Mesenchymal stem cell (in vitro differentiated cells and primary cell): ENCODE results near the gene LCT.

Experiments
- DNase-seq: peaks from one replicate; pipeline ENCODE4 v3.0.0-alpha.2; 2013
- H2AFZ ChIP-seq: one replicate; pipeline ENCODE4 v1.6.1; 2013; ENCODE audit warnings: low read depth, mild to moderate bottlenecking, control low read depth, inconsistent platforms, low read length, moderate library complexity
- H2AK5ac ChIP-seq: 2 replicates; pipeline ENCODE4 v1.6.1; 2013; ENCODE audit warnings: low read length, moderate library complexity, mild to moderate bottlenecking, inconsistent platforms; ENCODE audit not compliant: severe bottlenecking
- H2BK120ac ChIP-seq: one replicate; pipeline ENCODE4 v1.6.1; 2013; ENCODE audit warnings: low read depth, mild to moderate bottlenecking, inconsistent platforms, low read length, moderate library complexity
- H2BK12ac ChIP-seq, 2 experiments: one replicate each; pipeline ENCODE4 v1.6.1; 2013; ENCODE audit warnings: inconsistent platforms in 2 of 2, low read length in 2 of 2, mild to moderate bottlenecking in 2 of 2, moderate library complexity in 2 of 2, control low read depth in 1 of 2
- H2BK15ac ChIP-seq: one replicate; pipeline ENCODE4 v1.6.1; 2013; ENCODE audit warnings: mild to moderate bottlenecking, low read depth, inconsistent platforms; ENCODE audit not compliant: poor library complexity, severe bottlenecking
- H2BK5ac ChIP-seq: 2 replicates; pipeline ENCODE4 v1.6.1; 2013; ENCODE audit warnings: low read depth, mild to moderate bottlenecking, low read length, control low read depth, inconsistent platforms; ENCODE audit not compliant: poor library complexity, severe bottlenecking
- H3K14ac ChIP-seq, 2 experiments: one replicate each; pipeline ENCODE4 v1.6.1; 2013; ENCODE audit warnings: inconsistent platforms in 2 of 2, low read length in 2 of 2, control low read depth in 1 of 2, mild to moderate bottlenecking in 1 of 2, moderate library complexity in 1 of 2
- H3K18ac ChIP-seq, 2 experiments: one replicate each; pipeline ENCODE4 v1.6.1; 2013; ENCODE audit warnings: inconsistent platforms in 2 of 2, low read length in 2 of 2, control low read depth in 1 of 2, low read depth in 1 of 2, mild to moderate bottlenecking in 1 of 2
- H3K23ac ChIP-seq, 2 experiments: one replicate each; pipeline ENCODE4 v1.6.1; 2013; ENCODE audit warnings: inconsistent platforms in 2 of 2, low read length in 2 of 2, mild to moderate bottlenecking in 2 of 2, moderate library complexity in 2 of 2, control low read depth in 1 of 2
- H3K27ac ChIP-seq: 2 replicates; pipeline ENCODE4 v1.5.1; 2013; ENCODE audit warnings: mild to moderate bottlenecking, moderate library complexity, low read length, control low read depth, inconsistent platforms; ENCODE audit not compliant: poor library complexity, severe bottlenecking
- H3K27me3 ChIP-seq, 2 experiments: 2 replicates each; pipeline versions ENCODE4 v1.6.1 to v1.7.0; 2013; ENCODE audit warnings: low read length in 2 of 2, mild to moderate bottlenecking in 2 of 2, moderate library complexity in 2 of 2, control low read depth in 1 of 2, inconsistent platforms in 1 of 2; ENCODE audit not compliant: control insufficient read depth in 1 of 2, insufficient read depth in 1 of 2
- H3K36me3 ChIP-seq, 2 experiments: 2 replicates each; pipeline versions ENCODE4 v1.6.1 to v1.7.0; 2013; ENCODE audit warnings: low read length in 2 of 2, control low read depth in 1 of 2, inconsistent platforms in 1 of 2, low read depth in 1 of 2, mild to moderate bottlenecking in 1 of 2; ENCODE audit not compliant: insufficient read depth in 2 of 2, control insufficient read depth in 1 of 2
- H3K4ac ChIP-seq, 2 experiments: one replicate each; pipeline ENCODE4 v1.6.1; 2013; ENCODE audit warnings: inconsistent platforms in 2 of 2, low read length in 2 of 2, mild to moderate bottlenecking in 2 of 2, moderate library complexity in 2 of 2, control low read depth in 1 of 2, low read depth in 1 of 2
- H3K4me1 ChIP-seq: 2 replicates; pipeline ENCODE4 v1.6.1; 2013; ENCODE audit warnings: low read depth, low read length, control low read depth; ENCODE audit not compliant: control insufficient read depth, insufficient read depth
- H3K4me2 ChIP-seq: 2 replicates; pipeline ENCODE4 v1.6.1; 2013; ENCODE audit warnings: low read length, mild to moderate bottlenecking, inconsistent platforms; ENCODE audit not compliant: poor library complexity, severe bottlenecking
- H3K4me3 ChIP-seq, 2 experiments: 2 replicates each; pipeline versions ENCODE4 v1.5.1 to v1.7.0; 2013; ENCODE audit warnings: low read length in 2 of 2, mild to moderate bottlenecking in 2 of 2, control low read depth in 1 of 2, low read depth in 1 of 2; ENCODE audit not compliant: insufficient read depth in 1 of 2
- H3K79me1 ChIP-seq: replicated peaks from 2 replicates; pipeline ENCODE4 v1.6.1; 2013; ENCODE audit warnings: mild to moderate bottlenecking, control low read depth, low read length, inconsistent platforms; ENCODE audit not compliant: poor library complexity, severe bottlenecking
- H3K9ac ChIP-seq: 2 replicates; pipeline ENCODE4 v1.7.0; 2013; ENCODE audit warnings: mild to moderate bottlenecking, low read length, moderate library complexity
- H3K9me3 ChIP-seq: 2 replicates; pipeline ENCODE4 v1.7.0; 2013; ENCODE audit warnings: mild to moderate bottlenecking, low read length; ENCODE audit not compliant: control insufficient read depth
- H4K8ac ChIP-seq: one replicate; pipeline ENCODE4 v1.6.1; 2013; ENCODE audit warnings: inconsistent platforms, mild to moderate bottlenecking, low read length, moderate library complexity
- H4K91ac ChIP-seq: one replicate; pipeline ENCODE4 v1.6.1; 2013; ENCODE audit warnings: mild to moderate bottlenecking, low read length, inconsistent platforms
- WGBS: methylation state at CpG from one replicate; pipeline ENCODE4 v1.1.7; 2013; ENCODE audit warnings: mixed read lengths; 5-methylcytosine and 5-hydroxymethylcytosine counted together

Gene LCT

GRCh38 chr2:135755573-135755972 is 81.4 kb downstream of the LCT start:
- no peak overlapping the region for H3K9ac ChIP-seq
- no peak overlapping the region for H2BK5ac ChIP-seq
- H3K27me3 ChIP-seq = no peaks in the 10 kb centered on the region
- no peaks in the 10 kb centered on the region for H3K4me1 ChIP-seq
- no peak overlapping the region for H3K23ac ChIP-seq
- peaks cover 31 to 85% of the 10 kb centered on the region in 2 experiments for H3K36me3 ChIP-seq
- no peak overlapping the region for H2BK15ac ChIP-seq
- WGBS = 100% methylated on average over 2 of the region's 2 CpGs
- no peak overlapping the region for H3K4ac ChIP-seq
- H2AFZ ChIP-seq = no peak overlapping the region
- DNase-seq = no peak
- H2AK5ac ChIP-seq = no peak overlapping the region
- H3K9me3 ChIP-seq = peaks cover 19% of the 10 kb centered on the region
- no peak overlapping the region for H4K8ac ChIP-seq
- no peak overlapping the region for H3K4me3 ChIP-seq
- H2BK12ac ChIP-seq = no peak overlapping the region
- no peak overlapping the region for H3K4me2 ChIP-seq
- peaks cover 10% of the 10 kb centered on the region for H3K79me1 ChIP-seq
- H2BK120ac ChIP-seq = no peak overlapping the region
- H3K27ac ChIP-seq = no peak overlapping the region
- no peak overlapping the region for H3K18ac ChIP-seq
- H4K91ac ChIP-seq = no peak overlapping the region
- H3K14ac ChIP-seq = no peak overlapping the region

GRCh38 chr2:135745545-135745944 is 91.4 kb downstream of the LCT start:
- no peaks in the 10 kb centered on the region for H3K27me3 ChIP-seq
- no peak overlapping the region for H3K18ac ChIP-seq
- H3K9ac ChIP-seq = peak overlapping the region; percentile 3
- H2BK15ac ChIP-seq = no peak overlapping the region
- no peak overlapping the region for H2AFZ ChIP-seq
- no peak overlapping the region for H2BK5ac ChIP-seq
- no peak overlapping the region for H4K91ac ChIP-seq
- H3K27ac ChIP-seq = peak overlapping the region; percentile 38
- no peak overlapping the region for H3K14ac ChIP-seq
- H3K4me3 ChIP-seq = no peak overlapping the region
- H3K4ac ChIP-seq = no peak overlapping the region
- peak; percentile 54 for DNase-seq
- peaks cover 5% of the 10 kb centered on the region for H3K4me1 ChIP-seq
- H3K79me1 ChIP-seq = peaks cover 2% of the 10 kb centered on the region
- H3K4me2 ChIP-seq = no peak overlapping the region
- H3K36me3 ChIP-seq = peaks cover 11 to 38% of the 10 kb centered on the region in 2 experiments
- H2BK12ac ChIP-seq = no peak overlapping the region
- no peak overlapping the region for H3K23ac ChIP-seq
- no peak overlapping the region for H2BK120ac ChIP-seq
- no peaks in the 10 kb centered on the region for H3K9me3 ChIP-seq
- WGBS = 100% methylated on average over 1 of the region's 4 CpGs
- no peak overlapping the region for H2AK5ac ChIP-seq
- no peak overlapping the region for H4K8ac ChIP-seq

GRCh38 chr2:135744760-135745314 is 92.1 kb downstream of the LCT start:
- no peak overlapping the region for H3K14ac ChIP-seq

GRCh38 chr2:135743860-135744259 is 93.1 kb downstream of the LCT start:
- H3K36me3 ChIP-seq = peaks cover 10 to 24% of the 10 kb centered on the region in 2 experiments
- 89% methylated on average over 1 of the region's 1 CpG for WGBS
- peak overlapping the region; percentile 97 for H3K9ac ChIP-seq
- no peak overlapping the region for H3K4me2 ChIP-seq
- H3K27me3 ChIP-seq = no peaks in the 10 kb centered on the region
- H3K18ac ChIP-seq = no peak overlapping the region
- no peak overlapping the region for H2BK12ac ChIP-seq
- H3K4ac ChIP-seq = no peak overlapping the region
- no peaks in the 10 kb centered on the region for H3K9me3 ChIP-seq
- H2AK5ac ChIP-seq = no peak overlapping the region
- H3K79me1 ChIP-seq = no peaks in the 10 kb centered on the region
- no peak overlapping the region for H2BK120ac ChIP-seq
- peaks cover 5% of the 10 kb centered on the region for H3K4me1 ChIP-seq
- no peak overlapping the region for H2AFZ ChIP-seq
- H2BK15ac ChIP-seq = no peak overlapping the region
- H3K27ac ChIP-seq = no peak overlapping the region
- H2BK5ac ChIP-seq = no peak overlapping the region
- H3K14ac ChIP-seq = no peak overlapping the region
- peak; percentile 28 for DNase-seq
- H4K91ac ChIP-seq = no peak overlapping the region
- H4K8ac ChIP-seq = no peak overlapping the region
- peak overlapping the region in 1 of 2 experiments; percentile 91 for H3K4me3 ChIP-seq
- H3K23ac ChIP-seq = no peak overlapping the region

More at GRCh38 chr2:135744760-135745314, 92.1 kb downstream of the LCT start:
- peaks cover 5% of the 10 kb centered on the region for H3K4me1 ChIP-seq
- no peak overlapping the region for H2BK12ac ChIP-seq
- peaks cover 2% of the 10 kb centered on the region for H3K79me1 ChIP-seq
- H3K23ac ChIP-seq = no peak overlapping the region
- no peaks in the 10 kb centered on the region for H3K9me3 ChIP-seq
- H2BK15ac ChIP-seq = no peak overlapping the region
- no peak overlapping the region for H2BK120ac ChIP-seq
- no peak overlapping the region for H4K91ac ChIP-seq
- DNase-seq = peak; percentile 56
- H3K4me3 ChIP-seq = peak overlapping the region in 1 of 2 experiments; percentile 91
- H4K8ac ChIP-seq = no peak overlapping the region
- H2AFZ ChIP-seq = no peak overlapping the region
- H2BK5ac ChIP-seq = no peak overlapping the region
- no peaks in the 10 kb centered on the region for H3K27me3 ChIP-seq
- no peak overlapping the region for H3K18ac ChIP-seq
- H3K9ac ChIP-seq = peak overlapping the region; percentile 3
- peak overlapping the region; percentile 45 for H3K4me2 ChIP-seq
- H3K36me3 ChIP-seq = peaks cover 11 to 34% of the 10 kb centered on the region in 2 experiments
- WGBS = 88% methylated on average over 5 of the region's 5 CpGs
- H3K4ac ChIP-seq = no peak overlapping the region
- peak overlapping the region; percentile 47 for H2AK5ac ChIP-seq
- peak overlapping the region; percentile 69 for H3K27ac ChIP-seq
